HG03460 (cell line): ENCODE data around the gene GPC5.
"Not testable (repeated sequence)": the region's sequence is repeated elsewhere in the genome, so short reads cannot be mapped to it uniquely, and the experiment has no call there.

Experiments
- ATAC-seq: cut with Tn5 transposase; IDR thresholded peaks from one replicate; pipeline ENCODE4 v1.9.1; 2021; ENCODE audit not compliant: unreplicated experiment

GPC5 gene

GRCh38 chr13:92682832-92683517, 1284.6 kb downstream of the GPC5 start:
- no peak for ATAC-seq

DNA sequence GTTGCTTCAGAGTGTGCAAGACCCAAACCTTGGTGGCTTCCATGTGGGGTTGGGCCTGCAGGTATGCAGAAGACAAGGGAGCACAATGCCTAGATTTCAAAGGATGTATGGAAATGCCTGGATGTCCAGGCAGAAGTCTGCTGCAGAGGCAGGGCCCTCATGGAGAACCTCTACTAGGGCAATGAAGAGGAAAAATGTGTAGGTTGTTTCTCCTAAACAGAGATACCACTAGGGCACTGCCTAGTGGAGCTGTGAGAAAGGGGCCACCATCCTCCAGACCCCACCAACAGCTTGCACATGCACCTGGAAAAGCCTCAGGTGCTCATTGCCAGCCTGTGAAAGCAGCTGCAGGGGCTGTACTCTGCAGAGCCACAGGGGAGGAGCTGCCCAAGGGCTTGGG, 1295.6 kb downstream of the GPC5 start:
- no peak for ATAC-seq

DNA sequence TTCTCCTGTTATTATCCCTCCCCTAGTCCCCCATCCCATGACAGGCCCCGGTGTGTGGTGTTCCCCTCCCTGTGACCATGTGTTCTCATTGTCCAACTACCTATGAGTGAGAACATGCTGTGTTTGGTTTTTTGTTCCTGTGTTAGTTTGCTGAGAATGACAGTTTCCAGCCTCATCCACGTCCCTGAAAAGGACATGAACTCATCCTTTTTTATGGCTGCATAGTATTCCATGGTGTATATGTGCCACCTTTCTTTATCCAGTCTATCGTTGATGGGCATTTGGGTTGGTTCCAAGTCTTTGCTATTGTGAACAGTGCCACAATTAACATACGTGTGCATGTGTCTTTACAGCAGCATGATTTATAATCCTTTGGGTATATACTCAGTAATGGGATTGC, 1297.4 kb downstream of the GPC5 start:
- ATAC-seq: not testable (repeated sequence)

GRCh38 chr13:92716749-92717148, 1318.3 kb downstream of the GPC5 start:
- ATAC-seq: no peak

DNA sequence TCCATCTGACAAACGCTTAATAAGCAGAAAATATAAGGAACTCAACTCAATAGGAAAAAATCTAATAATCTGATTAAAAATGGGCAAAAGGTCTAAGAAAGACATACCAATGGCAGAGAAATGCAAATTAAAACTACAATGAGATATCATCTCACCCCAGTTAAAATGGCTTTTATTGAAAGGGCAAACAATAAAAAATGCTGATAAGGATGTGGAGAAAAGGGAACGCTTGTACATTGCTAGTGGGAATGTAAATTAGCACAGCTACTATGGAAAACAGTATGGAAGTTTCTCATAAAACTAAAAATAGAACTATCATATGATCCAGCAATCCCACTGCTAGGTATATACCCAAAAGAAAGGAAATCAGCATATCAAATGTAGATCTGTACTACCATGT, 1319.4 kb downstream of the GPC5 start:
- no peak for ATAC-seq

DNA sequence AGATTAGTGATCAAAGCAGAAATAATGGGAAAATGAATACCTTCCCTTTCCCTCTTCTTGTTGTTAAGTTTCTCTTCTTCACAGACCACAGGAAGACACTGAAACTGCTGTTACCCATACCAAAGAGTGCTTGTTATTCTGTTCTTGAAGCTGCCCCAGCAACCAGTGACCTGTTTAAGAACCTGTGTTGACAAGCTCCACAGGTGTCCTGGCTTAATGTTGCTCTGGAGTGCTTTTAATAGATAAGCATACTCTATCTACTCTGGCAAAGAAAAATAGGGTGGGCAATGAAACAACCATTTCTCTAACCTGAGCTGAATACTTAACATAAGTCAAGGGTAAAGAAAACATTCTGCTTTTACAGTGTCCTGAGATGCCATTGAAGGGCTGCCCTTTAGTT, 1321.4 kb downstream of the GPC5 start:
- ATAC-seq: no peak

DNA sequence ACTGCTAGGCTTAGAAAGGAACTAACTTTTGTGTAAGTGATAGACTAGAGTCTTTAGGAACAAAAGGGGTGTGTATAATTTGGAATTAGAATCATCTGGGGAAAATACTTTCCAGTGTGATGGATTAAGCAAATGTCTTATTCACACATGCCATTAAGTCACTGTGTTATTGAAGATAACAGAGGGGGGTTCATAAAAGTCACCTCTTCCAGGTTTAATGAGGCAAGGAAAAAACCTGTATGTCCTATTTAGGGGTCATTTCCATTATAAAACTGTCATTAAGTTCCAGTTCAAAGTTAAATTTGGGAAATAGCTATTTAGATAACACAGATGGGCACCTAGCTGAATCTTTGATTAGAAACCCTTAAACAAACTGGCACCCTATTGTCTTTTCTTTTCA, 1323.2 kb downstream of the GPC5 start:
- ATAC-seq: no peak

DNA sequence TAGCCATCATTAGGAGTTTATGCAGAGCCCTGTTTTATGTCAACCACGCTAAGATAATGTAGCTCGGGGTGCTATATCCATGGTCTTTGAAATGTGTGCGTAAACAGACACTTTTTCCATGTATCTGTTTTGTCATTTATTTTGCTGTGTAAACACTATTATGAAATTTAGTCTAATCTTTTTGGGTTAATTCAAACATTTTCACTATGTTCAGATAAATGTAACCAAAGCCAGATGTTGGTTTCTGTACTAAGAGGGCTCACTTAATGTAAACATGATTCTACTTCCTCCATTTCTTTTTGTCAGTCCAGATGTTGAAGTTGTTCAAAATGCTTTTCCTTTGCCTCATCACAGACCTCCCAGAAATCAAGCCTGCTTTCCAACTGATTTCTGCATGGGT, 1328.7 kb downstream of the GPC5 start:
- ATAC-seq: no peak

- ATAC-seq: no peak
Observed at GRCh38 chr13:92734068-92734467, 1335.6 kb downstream of the GPC5 start.

GRCh38 chr13:92734545-92734944, 1336.1 kb downstream of the GPC5 start:
- no peak for ATAC-seq

- ATAC-seq: no peak
Observed at GRCh38 chr13:92735909-92736308, 1337.5 kb downstream of the GPC5 start.

GRCh38 chr13:92739306-92739818, 1340.9 kb downstream of the GPC5 start:
- no peak for ATAC-seq

DNA sequence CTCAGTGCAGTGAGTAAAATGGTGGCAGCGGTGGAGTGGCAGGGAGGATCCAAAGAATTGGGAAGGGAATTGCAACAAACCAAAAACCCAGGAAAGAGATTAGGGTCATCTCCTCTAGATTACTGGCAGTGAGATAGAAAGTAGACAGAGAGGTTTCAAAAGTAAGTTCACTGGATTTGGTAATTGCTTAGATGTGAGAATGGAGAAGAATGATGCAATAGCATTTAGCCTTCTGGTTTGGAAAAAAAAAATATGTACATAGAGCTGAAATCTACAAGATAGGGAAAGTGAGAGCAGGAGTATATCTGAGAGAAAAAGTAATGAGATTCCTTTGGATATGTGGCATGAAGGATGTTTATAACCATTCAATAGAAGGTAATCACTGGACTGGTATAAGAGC, 1345.6 kb downstream of the GPC5 start:
- ATAC-seq: no peak

GRCh38 chr13:92745258-92745657, 1346.8 kb downstream of the GPC5 start:
- ATAC-seq: no peak

GRCh38 chr13:92752705-92753104, 1354.3 kb downstream of the GPC5 start:
- not testable (repeated sequence) for ATAC-seq

GRCh38 chr13:92761710-92762109, 1363.3 kb downstream of the GPC5 start:
- ATAC-seq: no peak

DNA sequence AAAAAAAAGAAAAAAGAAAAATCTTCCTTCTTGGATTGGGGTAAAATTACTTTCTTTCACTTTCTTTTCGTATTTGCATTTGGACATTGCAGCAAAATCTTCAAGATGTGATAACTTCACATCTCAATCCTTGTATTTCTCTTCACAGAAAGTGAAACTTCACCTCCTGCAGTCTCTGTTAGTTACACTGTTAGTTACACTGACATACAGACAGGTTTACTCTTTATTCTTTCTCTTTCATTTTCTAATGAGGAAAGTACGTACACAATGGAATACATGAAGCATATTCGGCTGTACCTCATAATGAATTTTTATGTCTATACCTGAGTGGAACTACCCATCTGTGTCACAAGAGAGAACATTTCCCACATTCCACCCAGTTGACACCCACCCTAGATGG, 1369.0 kb downstream of the GPC5 start:
- no peak for ATAC-seq

- ATAC-seq: no peak
Observed at GRCh38 chr13:92768602-92769001, 1370.2 kb downstream of the GPC5 start.

- no peak for ATAC-seq
Observed at GRCh38 chr13:92769046-92769445, 1370.6 kb downstream of the GPC5 start.

- ATAC-seq: no peak
Observed at GRCh38 chr13:92775658-92776057, 1377.2 kb downstream of the GPC5 start.

DNA sequence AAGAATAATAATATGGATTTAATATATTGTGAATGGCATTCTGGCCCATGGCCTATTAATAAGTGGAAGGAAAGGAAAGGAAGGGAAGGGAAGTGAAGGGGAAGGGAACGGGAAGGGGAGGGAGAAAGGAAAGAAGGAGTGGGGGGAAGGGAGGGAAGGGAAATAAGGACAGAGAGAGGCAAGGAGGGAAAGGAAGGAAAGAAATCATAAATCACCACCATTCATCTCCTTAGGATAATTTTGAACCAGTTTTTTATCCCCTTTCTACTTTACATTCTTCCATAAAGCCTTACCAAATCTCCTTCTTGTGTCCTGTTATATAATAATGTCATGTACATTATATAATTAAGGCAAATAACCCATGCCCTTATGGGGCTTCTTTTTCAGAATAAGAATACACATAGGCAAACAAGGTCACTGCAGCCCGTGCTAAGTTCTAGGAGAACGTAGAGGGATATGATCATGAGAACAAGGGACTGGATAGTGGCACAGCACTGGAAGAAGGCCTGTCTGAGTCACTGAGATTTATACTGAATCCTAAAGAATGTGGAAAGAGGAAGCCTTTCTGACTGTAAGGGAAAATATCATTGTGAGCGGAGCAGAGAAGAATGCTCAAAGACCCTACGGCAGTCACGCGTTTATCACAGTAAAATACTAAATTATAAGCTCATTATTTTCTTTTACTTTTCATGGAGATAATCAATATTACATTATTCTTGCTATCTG, 1383.7 kb downstream of the GPC5 start:
- no peak for ATAC-seq

DNA sequence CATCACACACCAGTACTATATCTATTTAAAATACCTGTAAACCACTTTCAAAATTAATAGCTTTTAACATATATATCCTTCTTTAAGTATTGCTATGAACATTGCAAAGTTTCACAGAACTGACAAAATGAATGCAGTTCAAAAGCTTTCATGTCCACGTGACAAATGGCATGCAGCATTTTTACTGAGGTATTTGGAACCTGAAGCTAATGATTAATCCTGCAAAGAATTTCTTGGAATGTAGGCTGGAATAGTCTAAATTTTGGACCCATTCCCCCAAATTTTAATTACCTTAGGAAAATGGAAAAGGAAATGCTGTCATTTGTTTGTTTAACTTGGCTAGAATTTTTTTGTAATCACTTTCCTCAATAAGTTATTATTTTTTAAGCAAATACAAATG, 1404.4 kb downstream of the GPC5 start:
- ATAC-seq: no peak

DNA sequence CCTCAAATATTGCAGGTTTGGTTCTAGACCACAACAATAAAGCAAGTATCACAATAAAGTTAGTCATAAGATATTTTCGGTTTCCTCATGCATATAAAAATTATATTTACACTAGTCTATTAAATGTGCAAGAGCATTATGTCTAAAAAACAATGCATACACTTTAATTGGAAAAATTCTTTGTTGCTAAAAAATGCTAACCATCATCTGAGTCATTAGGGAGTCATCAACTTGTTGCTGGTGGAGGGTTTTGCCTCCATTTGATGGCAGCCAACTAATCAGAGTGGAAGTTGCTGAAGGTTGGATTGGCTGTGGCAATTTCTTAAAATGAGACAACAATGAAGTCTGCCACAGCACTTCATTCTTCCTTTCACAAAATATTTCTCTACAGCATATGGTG, 1405.9 kb downstream of the GPC5 start:
- ATAC-seq: no peak
